GM12891 (cell line): ENCODE results near the gene GLUD1.
"Not testable (repeated sequence)": the region's sequence is repeated elsewhere in the genome, so short reads cannot be mapped to it uniquely, and the experiment has no call there.

Experiments
- DNase-seq: peaks from one replicate; pipeline ENCODE4 v3.0.0; 2011; ENCODE audit warnings: low spot score; ENCODE audit not compliant: insufficient read length
- FAIRE-seq: peaks from 2 replicates; lab custom pipeline; 2011; peaks lifted over from hg19 to GRCh38; lab: Jason Lieb, UNC
- PAX5 ChIP-seq: IDR thresholded peaks from 2 replicates; pipeline ENCODE4 v1.6.1; 2011; ENCODE audit warnings: low read length, moderate library complexity, mild to moderate bottlenecking; ENCODE audit not compliant: insufficient read depth, severe bottlenecking
- POLR2A ChIP-seq: IDR thresholded peaks from 2 replicates; pipeline ENCODE4 v1.6.1; 2011; ENCODE audit warnings: low read depth, low read length, control low read depth
- POLR2AphosphoS5 ChIP-seq: IDR thresholded peaks from 2 replicates; pipeline ENCODE4 v1.6.1; 2011; ENCODE audit warnings: low read depth, low read length, control low read depth
- POU2F2 ChIP-seq: IDR thresholded peaks from 2 replicates; pipeline ENCODE4 v1.6.1; 2011; ENCODE audit warnings: low read depth, mild to moderate bottlenecking, control low read depth, low read length, moderate library complexity
- SPI1 ChIP-seq: IDR thresholded peaks from 2 replicates; pipeline ENCODE4 v1.6.1; 2011; ENCODE audit warnings: low read depth, low read length, control low read depth
- TAF1 ChIP-seq: IDR thresholded peaks from 2 replicates; pipeline ENCODE4 v1.6.1; 2011; ENCODE audit warnings: low read depth, low read length, control low read depth

GLUD1 gene

GRCh38 chr10:87038786-87039185, 55.9 kb downstream of the GLUD1 start:
- FAIRE-seq (no peak), DNase-seq (no peak)
- TF ChIP-seq TAF1 (no peak), PAX5 (no peak), SPI1 (no peak), POLR2A (no peak), POU2F2 (no peak), POLR2AphosphoS5 (no peak)

- FAIRE-seq, result no peak
- TF ChIP-seq POLR2A (no peak), POLR2AphosphoS5 (no peak), POU2F2 (no peak), SPI1 (no peak), TAF1 (no peak), PAX5 (no peak)
- DNase-seq, result no peak
Measured at GRCh38 chr10:87038286-87038717, 56.3 kb downstream of the GLUD1 start.

- FAIRE-seq, result no peak
- no peak for TF ChIP-seq PAX5
- no peak for TF ChIP-seq TAF1
- TF ChIP-seq SPI1, result no peak
- TF ChIP-seq POLR2A, result no peak
- TF ChIP-seq POLR2AphosphoS5, result no peak
- no peak for TF ChIP-seq POU2F2
- no peak for DNase-seq
Measured at GRCh38 chr10:87036623-87037022, 58.0 kb downstream of the GLUD1 start.

GRCh38 chr10:87030912-87031635, 63.6 kb downstream of the GLUD1 start:
- no peak for TF ChIP-seq TAF1
- TF ChIP-seq POLR2AphosphoS5, result no peak
- TF ChIP-seq PAX5, result no peak
- no peak for TF ChIP-seq POU2F2
- no peak for TF ChIP-seq SPI1
- no peak for TF ChIP-seq POLR2A
- DNase-seq, result no peak
- FAIRE-seq, result no peak

GRCh38 chr10:87030419-87030818, 64.2 kb downstream of the GLUD1 start:
- not testable (repeated sequence) for FAIRE-seq, DNase-seq

GRCh38 chr10:87026747-87027508, 67.7 kb downstream of the GLUD1 start:
- not testable (repeated sequence) for DNase-seq, FAIRE-seq

- FAIRE-seq, DNase-seq: not testable (repeated sequence)
Measured at GRCh38 chr10:87025285-87025958, 69.2 kb downstream of the GLUD1 start.

- FAIRE-seq, DNase-seq: not testable (repeated sequence)
Measured at GRCh38 chr10:87020056-87020455, 74.6 kb downstream of the GLUD1 start, which contains the start of gene FAM25A. TSS of gene FAM25A (plus strand) at chr10:87020294. CDS start at chr10:87020325, 31 bp downstream.

GRCh38 chr10:87019504-87019903, 75.1 kb downstream of the GLUD1 start:
- not testable (repeated sequence) for FAIRE-seq, DNase-seq

- not testable (repeated sequence) for DNase-seq, FAIRE-seq
Measured at GRCh38 chr10:87019066-87019465, 75.6 kb downstream of the GLUD1 start.

- FAIRE-seq, DNase-seq: not testable (repeated sequence)
Measured at GRCh38 chr10:87018127-87018526, 76.5 kb downstream of the GLUD1 start.

- FAIRE-seq, DNase-seq: not testable (repeated sequence)
Measured at GRCh38 chr10:87014986-87015716, 79.5 kb downstream of the GLUD1 start.

- not testable (repeated sequence) for FAIRE-seq, DNase-seq
Measured at GRCh38 chr10:87013528-87013927, 81.1 kb downstream of the GLUD1 start.

- FAIRE-seq, DNase-seq: not testable (repeated sequence)
Measured at GRCh38 chr10:87009134-87009696, 85.4 kb downstream of the GLUD1 start.

- FAIRE-seq, DNase-seq: not testable (repeated sequence)
Measured at GRCh38 chr10:87008303-87008702, 86.3 kb downstream of the GLUD1 start.
